Activated CD4-positive, alpha-beta T cell treated with anti-CD3 and anti-CD28 coated beads, Interleukin-2, Interleukin-4, amounts not matched to agents 100 ng/mL and 50 ng/mL, durations not matched to agents 16 hours and 8 hours (primary cell): Measurements from ENCODE around the gene DR1.
"Not testable (repeated sequence)": the region's sequence is repeated elsewhere in the genome, so short reads cannot be mapped to it uniquely, and the experiment has no call there.

Source experiments
- DNase-seq: peaks from one replicate; pipeline ENCODE4 v3.0.0-alpha.2; 2020; ENCODE audit warnings: low spot score

Gene DR1

GRCh38 chr1:93340090-93340489, 5.6 kb upstream of the DR1 start:
- no peak for DNase-seq

- no peak for DNase-seq
Measured at GRCh38 chr1:93344484-93344883, 1.2 kb upstream of the DR1 start.

GRCh38 chr1:93344886-93345632, 648 bp upstream of the DR1 start:
- peak; percentile 15 for DNase-seq

- peak; percentile 46 for DNase-seq
Measured at GRCh38 chr1:93346421-93346993, 800 bp downstream of the DR1 start.

- DNase-seq = no peak
Measured at GRCh38 chr1:93347334-93347899, 1.7 kb downstream of the DR1 start.

- DNase-seq = no peak
Measured at GRCh38 chr1:93348104-93348728, 2.5 kb downstream of the DR1 start.

GRCh38 chr1:93349231-93350135, 3.8 kb downstream of the DR1 start:
- no peak for DNase-seq

- no peak for DNase-seq
Measured at GRCh38 chr1:93350322-93350721, 4.6 kb downstream of the DR1 start.

GRCh38 chr1:93350875-93351274, 5.2 kb downstream of the DR1 start:
- no peak for DNase-seq

GRCh38 chr1:93351346-93351745, 5.6 kb downstream of the DR1 start:
- DNase-seq = not testable (repeated sequence)

- no peak for DNase-seq
Measured at GRCh38 chr1:93352376-93352775, 6.7 kb downstream of the DR1 start.

GRCh38 chr1:93353286-93353685, 7.6 kb downstream of the DR1 start:
- no peak for DNase-seq

- DNase-seq = no peak
Measured at GRCh38 chr1:93354749-93355148, 9.0 kb downstream of the DR1 start.

- DNase-seq = no peak
Measured at GRCh38 chr1:93357242-93357641, 11.5 kb downstream of the DR1 start.

GRCh38 chr1:93358293-93358692, 12.6 kb downstream of the DR1 start:
- DNase-seq = no peak

GRCh38 chr1:93360111-93360510, 14.4 kb downstream of the DR1 start:
- no peak for DNase-seq

GRCh38 chr1:93362237-93362636, 16.5 kb downstream of the DR1 start:
- DNase-seq = no peak

GRCh38 chr1:93365813-93366212, 20.1 kb downstream of the DR1 start:
- DNase-seq = no peak

- no peak for DNase-seq
Measured at GRCh38 chr1:93369734-93370133, 24.0 kb downstream of the DR1 start.

GRCh38 chr1:93374334-93375106, 28.8 kb downstream of the DR1 start:
- no peak for DNase-seq

- no peak for DNase-seq
Measured at GRCh38 chr1:93384656-93385055, 38.9 kb downstream of the DR1 start.
